HepG2 (cell line): ENCODE results near the gene PRKAR2B. TPM values are rescaled to one million over a fixed set of nuclear protein-coding genes. Genes with fewer than 3 reads are reported as not detected.

Experiments
- ATAC-seq: fragments of 200-7000 bp; cut with Tn5 transposase; 3 replicates; pipeline ENCODE4 v1.9.1; 2020; ENCODE audit warnings: mild to moderate bottlenecking, moderate library complexity
- BruUV-seq: library from RNA; stranded (reverse); fragments of 400-500 nt; replicated peaks from 2 replicates; lab custom pipeline; 2021; lab: Mats Ljungman, UMichigan
- CTCF ChIA-PET: fragments of 300-600 bp; formaldehyde crosslinking; extraction: SDS; loops from one replicate; lab custom pipeline; 2021; ENCODE audit warnings: low total read pairs, inconsistent platforms, low intra/inter-chr PET ratio; lab: Yijun Ruan, JAX
- POLR2A ChIA-PET: fragments of 350-600 bp; sonication (Branson Sonifier 250); formaldehyde crosslinking; loops from one replicate; lab custom pipeline; 2020; ENCODE audit warnings: antibody characterized with exemption, inconsistent platforms; lab: Yijun Ruan, JAX
- DNase-seq: peaks from one replicate; pipeline ENCODE4 v3.0.0-alpha.2; 2015; ENCODE audit warnings: low spot score
- FAIRE-seq: peaks from 3 replicates; lab custom pipeline; 2011; peaks lifted over from hg19 to GRCh38; lab: Jason Lieb, UNC
- H2AFZ ChIP-seq: one replicate; pipeline ENCODE4 v1.6.1; 2011; ENCODE audit warnings: low read length, inconsistent platforms
- H3K27ac ChIP-seq: fragments of 300-600 bp; 3 replicates; pipeline ENCODE4 v1.8.0; 2011; ENCODE audit warnings: mixed run types, mild to moderate bottlenecking, mixed read lengths, low read length, inconsistent platforms; ENCODE audit not compliant: insufficient read depth; ENCODE audit errors: extremely low read length
- H3K27me3 ChIP-seq, 2 experiments: fragments of 200-600 bp in 1 of 2; 2 replicates in 1 of 2; 3 replicates in 1 of 2; pipeline versions ENCODE4 v1.6.0 to v1.8.0; 2011; ENCODE audit warnings: low read length in 2 of 2, mild to moderate bottlenecking in 2 of 2, moderate library complexity in 2 of 2, inconsistent platforms in 1 of 2; ENCODE audit not compliant: insufficient read depth in 2 of 2, control insufficient read depth in 1 of 2
- H3K36me3 ChIP-seq, 2 experiments: fragments of 200-600 bp in 1 of 2; replicated peaks in 1 of 2; 2 replicates in 1 of 2; 3 replicates in 1 of 2; pipeline versions ENCODE4 v1.5.1 to v1.8.0; 2011; ENCODE audit warnings: low read length in 2 of 2, inconsistent platforms in 1 of 2; ENCODE audit not compliant: insufficient read depth in 2 of 2, control insufficient read depth in 1 of 2
- H3K4me1 ChIP-seq: 2 replicates; pipeline ENCODE4 v1.5.1; 2012; ENCODE audit warnings: low read length, inconsistent platforms; ENCODE audit not compliant: insufficient read depth
- H3K4me2 ChIP-seq: 2 replicates; pipeline ENCODE4 v1.6.0; 2011; ENCODE audit warnings: low read depth, low read length, inconsistent platforms
- H3K4me3 ChIP-seq, 3 experiments: fragments of 200-600 bp in 1 of 3; sonication (generic), shearing (Covaris generic) in 1 of 3; replicated peaks in 1 of 3; 2 replicates each; pipeline ENCODE4 v1.5.1; 2011 to 2016; ENCODE audit warnings: low read length in 3 of 3, inconsistent platforms in 2 of 3, low read depth in 2 of 3, mild to moderate bottlenecking in 2 of 3, control low read depth in 1 of 3, mixed read lengths in 1 of 3; ENCODE audit not compliant: insufficient read depth in 1 of 3
- H3K79me2 ChIP-seq: one replicate; pipeline ENCODE4 v1.6.1; 2011; ENCODE audit warnings: low read length, inconsistent platforms; ENCODE audit not compliant: insufficient read depth
- H3K9ac ChIP-seq: 2 replicates; pipeline ENCODE4 v1.6.0; 2011; ENCODE audit warnings: mild to moderate bottlenecking, low read depth, low read length, inconsistent platforms; ENCODE audit not compliant: insufficient read depth
- H3K9me3 ChIP-seq: 2 replicates; pipeline ENCODE4 v1.5.1; 2012; ENCODE audit warnings: mild to moderate bottlenecking, low read length
- H4K20me1 ChIP-seq: 2 replicates; pipeline ENCODE4 v1.6.0; 2011; ENCODE audit warnings: inconsistent platforms, mild to moderate bottlenecking, low read length, moderate library complexity; ENCODE audit not compliant: insufficient read depth
- CAMTA2 ChIP-seq: sonication (generic); formaldehyde crosslinking; IDR thresholded peaks from 2 replicates; pipeline ENCODE4 v1.4.0; 2020; ENCODE audit warnings: mild to moderate bottlenecking, missing genetic modification reagents, borderline replicate concordance
- DMAP1 ChIP-seq: IDR thresholded peaks from 2 replicates; pipeline ENCODE4 v1.6.1; 2016
- EEA1 ChIP-seq: sonication (generic); formaldehyde crosslinking; IDR thresholded peaks from 2 replicates; pipeline ENCODE4 v1.5.1; 2020; ENCODE audit warnings: mild to moderate bottlenecking, missing genetic modification reagents, borderline replicate concordance
- FOXK1 ChIP-seq: sonication (generic); formaldehyde crosslinking; IDR thresholded peaks from 2 replicates; pipeline ENCODE4 v1.4.0; 2020; ENCODE audit warnings: low read depth, missing genetic modification reagents, borderline replicate concordance
- KDM5B ChIP-seq: sonication (generic); formaldehyde crosslinking; IDR thresholded peaks from 2 replicates; pipeline ENCODE4 v1.4.0; 2020; ENCODE audit warnings: missing genetic modification reagents, mild to moderate bottlenecking, borderline replicate concordance
- MAFF ChIP-seq: IDR thresholded peaks from 2 replicates; pipeline ENCODE4 v1.6.1; 2011; ENCODE audit warnings: low read depth, low read length, improper control_type of control experiment
- MAFK ChIP-seq, 2 experiments: IDR thresholded peaks in 1 of 2; conservative IDR thresholded peaks in 1 of 2; 2 replicates each; pipeline ENCODE4 v1.6.1; 2011; ENCODE audit warnings: improper control_type of control experiment in 2 of 2, low read length in 2 of 2
- MLLT10 ChIP-seq: sonication (generic); formaldehyde crosslinking; IDR thresholded peaks from 2 replicates; pipeline ENCODE4 v1.4.0; 2020; ENCODE audit warnings: missing genetic modification reagents
- NFKB2 ChIP-seq: sonication (generic); formaldehyde crosslinking; IDR thresholded peaks from 2 replicates; pipeline ENCODE4 v1.4.0; 2020; ENCODE audit warnings: missing genetic modification reagents, borderline replicate concordance
- POGK ChIP-seq: sonication (generic); formaldehyde crosslinking; conservative IDR thresholded peaks from 2 replicates; pipeline ENCODE4 v1.8.0; 2022; ENCODE audit warnings: mild to moderate bottlenecking, moderate library complexity, missing genetic modification reagents
- RXRA ChIP-seq: sonication (generic); formaldehyde crosslinking; IDR thresholded peaks from 2 replicates; pipeline ENCODE4 v1.5.1; 2020; ENCODE audit warnings: missing genetic modification reagents
- SNRNP70 ChIP-seq: fragments of 200-400 bp; formaldehyde crosslinking; IDR thresholded peaks from 2 replicates; pipeline ENCODE4 v1.6.1; 2017; ENCODE audit warnings: mild to moderate bottlenecking, low read depth, low read length, moderate library complexity
- UBTF ChIP-seq: sonication (generic); formaldehyde crosslinking; IDR thresholded peaks from 2 replicates; pipeline ENCODE4 v1.4.0; 2020; ENCODE audit warnings: mild to moderate bottlenecking, missing genetic modification reagents
- ZNF235 ChIP-seq: sonication (generic); formaldehyde crosslinking; IDR thresholded peaks from 2 replicates; pipeline ENCODE4 v1.8.1; 2023; ENCODE audit warnings: mild to moderate bottlenecking, missing genetic modification reagents, borderline replicate concordance
- WGBS: methylation state at CpG from one replicate; pipeline ENCODE4 v1.1.6; 2017; ENCODE audit warnings: low lambda C conversion rate; 5-methylcytosine and 5-hydroxymethylcytosine counted together
- in situ Hi-C: cut with HindIII; loops from 2 replicates; pipeline ENCODE4 v1.10.0; 2017; ENCODE audit warnings: low pct_unique_long_range_greater_than_20kb; ENCODE audit not compliant: extremely low pct_ligation_motif_present
- intact Hi-C: fragments of 100-400 bp; cut with micrococcal nuclease; formaldehyde crosslinking; loops from one replicate; pipeline ENCODE4 v1.10.0; 2022; ENCODE audit not compliant: unreplicated experiment
- polyA plus RNA-seq, 8 experiments: library from polyadenylated mRNA; depleted of rRNA in 3 of 8; stranded (reverse) in 7 of 8; unstranded in 1 of 8; fragments of >200 nt; fragmentation: Illumina TruSeq in 4 of 8; extraction: Trizol in 4 of 8; gene quantifications; 2 replicates each; pipeline versions ENCODE4 v1.2.1 to v1.2.3, GENCODE V29; 2011 to 2016; ENCODE audit warnings: low read depth in 4 of 8, missing spikeins in 1 of 8, mixed read lengths in 1 of 8; ENCODE audit not compliant: insufficient read depth in 1 of 8
- total RNA-seq, 5 experiments: library from RNA; depleted of rRNA; stranded (reverse); fragments of >200 nt; fragmentation: Illumina TruSeq; extraction: Trizol; gene quantifications; 2 replicates each; pipeline ENCODE4 v1.2.3, GENCODE V29; 2016; ENCODE audit warnings: low read depth in 1 of 5

The PRKAR2B gene
- total and polyA plus RNA-seq, 2 of the 13 experiments (the other 11 are each of a cell fraction or from before 2014, with no cell fraction given): not detected

- Histone ChIP-seq H3K4me1 (no peaks in the 10 kb centered on the region), H3K27ac (no peak overlapping the region), H3K4me2 (no peak overlapping the region), H2AFZ (no peak overlapping the region), H3K79me2 (no peaks in the 10 kb centered on the region), H3K4me3 (no peak overlapping the region), H3K36me3 (no peaks in the 10 kb centered on the region), H3K9ac (no peak overlapping the region), H3K27me3 (peaks cover 0 to 5% of the 10 kb centered on the region in 2 experiments; a peak in 1 of 5 replicates), H4K20me1 (no peaks in the 10 kb centered on the region), H3K9me3 (no peaks in the 10 kb centered on the region)
- no peak for TF ChIP-seq NFKB2 (CRISPR knock-in tag)
- no peak for TF ChIP-seq SNRNP70
- peak; percentile 74 for TF ChIP-seq MAFF
- TF ChIP-seq MAFK (conservative IDR thresholded peaks at IDR 0.05 in 1 of 2, IDR thresholded peaks at IDR 0.05 in 1 of 2; ENCODE audit: low read length in 2 of 2): peak; percentile 60 to 84; a peak in 3 of 4 replicates
- no peak for TF ChIP-seq FOXK1 (CRISPR knock-in tag)
- 14% methylated on average over 3 of the region's 3 CpGs for WGBS
- no TSS peak for BruUV-seq
- DNase-seq (no peak), ATAC-seq (no peak), FAIRE-seq (no peak)
- in situ Hi-C loops (no loop called here), intact Hi-C loops (no loop called here)
- ChIA-PET POLR2A (no interaction called here), CTCF (no interaction called here)
Measured at GRCh38 chr7:107071129-107071528, 26.6 kb downstream of the PRKAR2B start.

- Histone ChIP-seq H3K36me3 (no peaks in the 10 kb centered on the region), H3K9ac (no peak overlapping the region), H2AFZ (no peak overlapping the region), H3K9me3 (no peaks in the 10 kb centered on the region), H3K79me2 (no peaks in the 10 kb centered on the region), H3K4me2 (no peak overlapping the region), H3K27me3 (peaks cover 0 to under 1% of the 10 kb centered on the region in 2 experiments; a peak in 1 of 5 replicates), H3K4me1 (no peaks in the 10 kb centered on the region), H4K20me1 (no peaks in the 10 kb centered on the region), H3K4me3 (no peak overlapping the region), H3K27ac (no peak overlapping the region)
- ATAC-seq: no peak
- POLR2A ChIA-PET: no interaction called here
- no peak for FAIRE-seq
- DNase-seq: no peak
- 0% methylated on average over 1 of the region's 1 CpG for WGBS
- intact Hi-C loops: no loop called here
- BruUV-seq: no TSS peak
- in situ Hi-C loops: no loop called here
- CTCF ChIA-PET: no interaction called here
- TF ChIP-seq KDM5B (CRISPR knock-in tag) (no peak), RXRA (no peak), UBTF (CRISPR knock-in tag) (no peak), ZNF235 (CRISPR knock-in tag) (no peak), DMAP1 (CRISPR knock-in tag) (no peak), CAMTA2 (CRISPR knock-in tag) (no peak), MLLT10 (no peak), POGK (CRISPR knock-in tag) (no peak), EEA1 (CRISPR knock-in tag) (no peak)
Measured at GRCh38 chr7:107072133-107072532, 27.6 kb downstream of the PRKAR2B start.
